ENCODE data around the gene KRTAP7-1. TPM values are rescaled to one million over a fixed set of nuclear protein-coding genes. Genes with fewer than 3 reads are reported as not detected.

Gene KRTAP7-1
- total RNA-seq, 1 experiment from 2014 or later: not detected

DNA sequence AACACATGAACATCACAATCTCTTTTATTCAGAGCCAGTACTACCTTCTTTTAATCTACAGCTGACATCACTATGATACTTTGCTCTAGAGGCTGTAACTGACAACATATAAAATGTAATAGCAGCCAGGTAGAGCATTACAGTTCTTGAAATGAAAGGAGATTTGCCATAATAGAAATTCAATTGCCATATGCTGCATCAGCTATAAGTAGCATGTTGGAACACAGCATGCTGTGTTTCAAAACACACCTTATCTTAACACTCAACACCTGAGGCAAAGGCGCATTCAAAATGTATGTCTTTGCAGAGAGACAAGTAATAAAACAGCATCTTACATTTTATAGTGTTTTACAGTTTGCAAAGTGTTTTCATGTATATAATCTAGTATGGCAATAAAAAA lies 50.3 kb downstream of the KRTAP7-1 start:
- H2BK20ac ChIP-seq (ENCODE audit: low read depth, low read length, poor library complexity, severe bottlenecking): no peak overlapping the region
- H2BK15ac ChIP-seq (ENCODE audit: low read depth, low read length): no peak overlapping the region
- peaks cover 2 to 19% of the 10 kb centered on the region in 2 experiments; a peak in 4 of 5 replicates for H3K9me3 Mint-ChIP-seq
- H4K8ac ChIP-seq (replicated peaks; ENCODE audit: insufficient read length, low read depth, low read length): no peak overlapping the region
- H3K4me3 Mint-ChIP-seq: no peak overlapping the region
- no peak overlapping the region for H4K91ac ChIP-seq (ENCODE audit: insufficient read length, low read depth, low read length)
- no CpG with 5 or more reads among the region's 1 CpG for WGBS (ENCODE audit: extremely low coverage, insufficient read length, low lambda C conversion rate)
- TF ChIP-seq, protein P1, sequence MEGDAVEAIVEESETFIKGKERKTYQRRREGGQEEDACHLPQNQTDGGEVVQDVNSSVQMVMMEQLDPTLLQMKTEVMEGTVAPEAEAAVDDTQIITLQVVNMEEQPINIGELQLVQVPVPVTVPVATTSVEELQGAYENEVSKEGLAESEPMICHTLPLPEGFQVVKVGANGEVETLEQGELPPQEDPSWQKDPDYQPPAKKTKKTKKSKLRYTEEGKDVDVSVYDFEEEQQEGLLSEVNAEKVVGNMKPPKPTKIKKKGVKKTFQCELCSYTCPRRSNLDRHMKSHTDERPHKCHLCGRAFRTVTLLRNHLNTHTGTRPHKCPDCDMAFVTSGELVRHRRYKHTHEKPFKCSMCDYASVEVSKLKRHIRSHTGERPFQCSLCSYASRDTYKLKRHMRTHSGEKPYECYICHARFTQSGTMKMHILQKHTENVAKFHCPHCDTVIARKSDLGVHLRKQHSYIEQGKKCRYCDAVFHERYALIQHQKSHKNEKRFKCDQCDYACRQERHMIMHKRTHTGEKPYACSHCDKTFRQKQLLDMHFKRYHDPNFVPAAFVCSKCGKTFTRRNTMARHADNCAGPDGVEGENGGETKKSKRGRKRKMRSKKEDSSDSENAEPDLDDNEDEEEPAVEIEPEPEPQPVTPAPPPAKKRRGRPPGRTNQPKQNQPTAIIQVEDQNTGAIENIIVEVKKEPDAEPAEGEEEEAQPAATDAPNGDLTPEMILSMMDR (conservative IDR thresholded peaks at IDR 0.05): no peak
- H2AK5ac ChIP-seq (ENCODE audit: insufficient read length, low read length): no peak overlapping the region
- H3K9me3 ChIP-seq (ENCODE audit: control insufficient read depth, low read depth, low read length): no peaks in the 10 kb centered on the region
- H3K18ac ChIP-seq (ENCODE audit: insufficient read length, low read depth, low read length): no peak overlapping the region
- no peak overlapping the region for H3K9ac ChIP-seq (ENCODE audit: extremely low read depth, insufficient read length, low read length)
- no peak overlapping the region for H3K4me2 ChIP-seq (ENCODE audit: insufficient read depth, insufficient read length, low read length)
- H3K79me2 ChIP-seq (ENCODE audit: insufficient read depth, low read length): no peaks in the 10 kb centered on the region
- H4K20me1 ChIP-seq (ENCODE audit: control insufficient read depth, insufficient read depth, insufficient read length): no peaks in the 10 kb centered on the region
- H3K27me3 ChIP-seq (ENCODE audit: insufficient read depth, low read length): no peaks in the 10 kb centered on the region
- H2BK12ac ChIP-seq (ENCODE audit: insufficient read length, low read depth, low read length): no peak overlapping the region
- peaks cover 0 to 20% (median 0%) of the 10 kb centered on the region in 3 experiments; a peak in 2 of 7 replicates for H3K36me3 Mint-ChIP-seq (ENCODE audit: insufficient read depth in 1 of 3, low read depth in 3 of 3)
- no peak overlapping the region for H3K27ac Mint-ChIP-seq
- DNase-seq: no peak
- H2AFZ ChIP-seq (ENCODE audit: low read length): no peak overlapping the region
- H3K79me1 ChIP-seq (ENCODE audit: insufficient read depth, low read depth, low read length, poor library complexity, severe bottlenecking): no peaks in the 10 kb centered on the region
- H4K5ac ChIP-seq (ENCODE audit: insufficient read length, low read depth, low read length): no peak overlapping the region
- H3K23ac ChIP-seq (ENCODE audit: insufficient read length, low read depth, low read length): no peak overlapping the region
- H3K27me3 Mint-ChIP-seq (ENCODE audit: low read depth): peaks cover 3% of the 10 kb centered on the region; the same call in 1 of the 2 replicates
- no peaks in the 10 kb centered on the region for H3K4me1 Mint-ChIP-seq
- H2BK120ac ChIP-seq (ENCODE audit: low read depth, low read length, poor library complexity, severe bottlenecking): no peak overlapping the region
- no peak overlapping the region for H2BK5ac ChIP-seq (ENCODE audit: insufficient read length, low read length)
- H3K27ac ChIP-seq (ENCODE audit: insufficient read length, low read depth, low read length): no peak overlapping the region
- no peak overlapping the region for H3K4ac ChIP-seq (ENCODE audit: low read depth, low read length)
- H3K56ac ChIP-seq (ENCODE audit: insufficient read length, low read depth, low read length): no peak overlapping the region
- H3K23me2 ChIP-seq (ENCODE audit: insufficient read length, low read depth, low read length, poor library complexity, severe bottlenecking): no peaks in the 10 kb centered on the region
- H3K4me1 ChIP-seq (ENCODE audit: insufficient read depth, low read length): no peaks in the 10 kb centered on the region
- H3T11ph ChIP-seq (ENCODE audit: low read length): no peak overlapping the region
- no peak overlapping the region for H3K14ac ChIP-seq (ENCODE audit: insufficient read depth, low read length)

Other genes with a start within 250 kb of the KRTAP7-1 start
- not detected in 2 replicates for gene KRTAP22-2, start 239.4 kb downstream of the KRTAP7-1 start, total RNA-seq (2021)
- not detected in 2 replicates for gene KRTAP6-3, start 237.3 kb downstream of the KRTAP7-1 start, total RNA-seq (2021)
- gene KRTAP6-2, start 230.9 kb downstream of the KRTAP7-1 start, total RNA-seq (2021): not detected in 2 replicates
- not detected in 2 replicates for gene KRTAP22-1, start 228.7 kb downstream of the KRTAP7-1 start, total RNA-seq (2021)
- not detected in 2 replicates for gene KRTAP6-1, start 215.8 kb downstream of the KRTAP7-1 start, total RNA-seq (2021)
- gene KRTAP20-1, start 213.3 kb downstream of the KRTAP7-1 start, total RNA-seq (2021): not detected in 2 replicates
- not detected in 2 replicates for gene KRTAP20-4, start 209.1 kb downstream of the KRTAP7-1 start, total RNA-seq (2021)
- gene KRTAP20-2, start 194.6 kb downstream of the KRTAP7-1 start, total RNA-seq (2021): not detected in 2 replicates
- gene KRTAP20-3, start 186.9 kb downstream of the KRTAP7-1 start, total RNA-seq (2021): not detected in 2 replicates
- not detected in 2 replicates for gene KRTAP21-3, start 111.0 kb downstream of the KRTAP7-1 start, total RNA-seq (2021)
- gene KRTAP21-2, start 82.5 kb downstream of the KRTAP7-1 start, total RNA-seq (2021): not detected in 2 replicates
- not detected in 2 replicates for gene KRTAP21-1, start 74.3 kb downstream of the KRTAP7-1 start, total RNA-seq (2021)
- not detected in 2 replicates for gene KRTAP8-1, start 16.5 kb downstream of the KRTAP7-1 start, total RNA-seq (2021)
- gene KRTAP11-1, start 51.8 kb upstream of the KRTAP7-1 start, total RNA-seq (2021): not detected in 2 replicates
- gene KRTAP19-8, start 208.7 kb upstream of the KRTAP7-1 start, total RNA-seq (2021): not detected in 2 replicates